Esophagus squamous epithelium (tissue), 4 donors: ENCODE results near the gene MPG.

Experiments used
- POLR2A ChIP-seq, 4 donors: fragments of 450-650 bp; IDR thresholded peaks; one replicate each; pipeline ENCODE4 v1.6.1; 2017; ENCODE audit warnings: antibody characterized with exemption in 4 of 4, mild to moderate bottlenecking in 4 of 4, moderate library complexity in 3 of 4
- TF ChIP-seq, protein P1 (sequence below), 6 experiments: fragments of 450-650 bp in 4 of 6; fragments of 200-600 bp in 2 of 6; sonication (generic) in 2 of 6; IDR thresholded peaks; one replicate each; pipeline ENCODE4 v1.5.1; 2016 to 2019; ENCODE audit warnings: antibody characterized with exemption in 6 of 6, mild to moderate bottlenecking in 4 of 6, moderate library complexity in 4 of 6

DNA sequence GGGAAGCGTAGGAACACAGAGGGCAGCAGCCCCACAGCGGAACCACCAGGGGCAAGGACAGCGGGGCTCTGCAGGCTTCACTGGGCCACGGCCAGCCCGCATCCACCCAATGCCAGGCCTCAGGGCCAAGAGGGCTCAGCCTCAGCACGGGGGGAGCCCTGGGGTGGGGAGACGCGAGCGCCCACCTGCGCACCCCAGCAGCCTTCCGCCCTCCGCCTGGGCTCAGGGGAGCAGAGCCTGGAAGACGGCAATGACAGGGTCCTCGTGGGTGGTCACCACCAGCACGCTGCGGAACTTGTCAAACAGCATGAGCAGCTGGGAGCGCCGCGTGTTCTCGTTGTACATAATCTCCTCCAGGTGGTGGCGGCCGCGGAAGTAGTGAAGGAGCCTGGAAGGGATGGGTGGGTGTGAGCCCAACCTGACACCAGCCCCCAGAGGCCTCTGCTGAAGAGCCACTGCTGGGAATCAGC lies 8.5 kb downstream of the MPG start:
- TF ChIP-seq, protein P1, sequence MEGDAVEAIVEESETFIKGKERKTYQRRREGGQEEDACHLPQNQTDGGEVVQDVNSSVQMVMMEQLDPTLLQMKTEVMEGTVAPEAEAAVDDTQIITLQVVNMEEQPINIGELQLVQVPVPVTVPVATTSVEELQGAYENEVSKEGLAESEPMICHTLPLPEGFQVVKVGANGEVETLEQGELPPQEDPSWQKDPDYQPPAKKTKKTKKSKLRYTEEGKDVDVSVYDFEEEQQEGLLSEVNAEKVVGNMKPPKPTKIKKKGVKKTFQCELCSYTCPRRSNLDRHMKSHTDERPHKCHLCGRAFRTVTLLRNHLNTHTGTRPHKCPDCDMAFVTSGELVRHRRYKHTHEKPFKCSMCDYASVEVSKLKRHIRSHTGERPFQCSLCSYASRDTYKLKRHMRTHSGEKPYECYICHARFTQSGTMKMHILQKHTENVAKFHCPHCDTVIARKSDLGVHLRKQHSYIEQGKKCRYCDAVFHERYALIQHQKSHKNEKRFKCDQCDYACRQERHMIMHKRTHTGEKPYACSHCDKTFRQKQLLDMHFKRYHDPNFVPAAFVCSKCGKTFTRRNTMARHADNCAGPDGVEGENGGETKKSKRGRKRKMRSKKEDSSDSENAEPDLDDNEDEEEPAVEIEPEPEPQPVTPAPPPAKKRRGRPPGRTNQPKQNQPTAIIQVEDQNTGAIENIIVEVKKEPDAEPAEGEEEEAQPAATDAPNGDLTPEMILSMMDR (IDR thresholded peaks at IDR 0.05) = no peak
- no peak for TF ChIP-seq POLR2A (IDR thresholded peaks at IDR 0.05)
